IPS DF 6.9 (cell line): ENCODE measurements around the gene SVEP1.

ENCODE experiments used
- DNase-seq: peaks from one replicate; pipeline ENCODE4 v3.0.0-alpha.2; 2013; ENCODE audit warnings: low read depth, low spot score
- H3K27ac ChIP-seq: one replicate; pipeline ENCODE4 v1.5.1; 2013; ENCODE audit warnings: low read length, control low read depth
- H3K27me3 ChIP-seq: 2 replicates; pipeline ENCODE4 v1.6.1; 2013; ENCODE audit warnings: mild to moderate bottlenecking, low read length; ENCODE audit not compliant: control insufficient read depth, insufficient read depth
- H3K36me3 ChIP-seq: 2 replicates; pipeline ENCODE4 v1.6.1; 2013; ENCODE audit warnings: low read length; ENCODE audit not compliant: control insufficient read depth, insufficient read depth
- H3K4me1 ChIP-seq: 2 replicates; pipeline ENCODE4 v1.6.1; 2013; ENCODE audit warnings: low read length; ENCODE audit not compliant: control insufficient read depth, insufficient read depth
- H3K4me3 ChIP-seq: 2 replicates; pipeline ENCODE4 v1.5.1; 2013; ENCODE audit warnings: mild to moderate bottlenecking, low read length
- H3K9me3 ChIP-seq: 2 replicates; pipeline ENCODE4 v1.6.1; 2013; ENCODE audit warnings: low read length, inconsistent platforms; ENCODE audit not compliant: control insufficient read depth, insufficient read depth
- WGBS: extraction: QIAGEN DNeasy Blood & Tissue Kit; methylation state at CpG from one replicate; pipeline ENCODE4 v1.1.7; 2013; ENCODE audit warnings: mixed read lengths, missing lambda C conversion rate; ENCODE audit not compliant: insufficient read length, insufficient coverage; 5-methylcytosine and 5-hydroxymethylcytosine counted together

Gene SVEP1

GRCh38 chr9:110332766-110333165 is 246.8 kb downstream of the SVEP1 start:
- no peak for DNase-seq
- no peaks in the 10 kb centered on the region for H3K9me3 ChIP-seq
- H3K4me3 ChIP-seq = no peak overlapping the region
- no CpG with 5 or more reads among the region's 3 CpGs for WGBS
- no peak overlapping the region for H3K27ac ChIP-seq
- no peaks in the 10 kb centered on the region for H3K36me3 ChIP-seq
- no peaks in the 10 kb centered on the region for H3K27me3 ChIP-seq
- H3K4me1 ChIP-seq = no peaks in the 10 kb centered on the region

- no peak for DNase-seq
- Histone ChIP-seq H3K27me3 (no peaks in the 10 kb centered on the region), H3K36me3 (no peaks in the 10 kb centered on the region), H3K27ac (no peak overlapping the region), H3K4me3 (no peak overlapping the region), H3K4me1 (no peaks in the 10 kb centered on the region), H3K9me3 (no peaks in the 10 kb centered on the region)
- WGBS = 100% methylated on average over 1 of the region's 1 CpG
These were observed 248.9 kb downstream of the SVEP1 start for GRCh38 chr9:110330484-110331105.

GRCh38 chr9:110329639-110330230 is 249.8 kb downstream of the SVEP1 start:
- H3K9me3 ChIP-seq = no peaks in the 10 kb centered on the region
- H3K27me3 ChIP-seq = no peaks in the 10 kb centered on the region
- no CpG with 5 or more reads among the region's 5 CpGs for WGBS
- H3K27ac ChIP-seq = no peak overlapping the region
- no peaks in the 10 kb centered on the region for H3K4me1 ChIP-seq
- DNase-seq = no peak
- no peak overlapping the region for H3K4me3 ChIP-seq
- H3K36me3 ChIP-seq = no peaks in the 10 kb centered on the region

GRCh38 chr9:110328763-110329162 is 250.8 kb downstream of the SVEP1 start:
- H3K9me3 ChIP-seq = no peaks in the 10 kb centered on the region
- no peak overlapping the region for H3K4me3 ChIP-seq
- no peak overlapping the region for H3K27ac ChIP-seq
- no peaks in the 10 kb centered on the region for H3K36me3 ChIP-seq
- H3K4me1 ChIP-seq = no peaks in the 10 kb centered on the region
- H3K27me3 ChIP-seq = no peaks in the 10 kb centered on the region
- DNase-seq = no peak
- no CpG with 5 or more reads among the region's 1 CpG for WGBS

GRCh38 chr9:110327716-110328115 is 251.8 kb downstream of the SVEP1 start:
- Histone ChIP-seq H3K27ac (no peak overlapping the region), H3K4me1 (no peaks in the 10 kb centered on the region), H3K36me3 (no peaks in the 10 kb centered on the region), H3K27me3 (no peaks in the 10 kb centered on the region), H3K4me3 (no peak overlapping the region), H3K9me3 (no peaks in the 10 kb centered on the region)
- WGBS = no CpG with 5 or more reads among the region's 1 CpG
- no peak for DNase-seq

- H3K27me3 ChIP-seq = no peaks in the 10 kb centered on the region
- no peak for DNase-seq
- H3K4me3 ChIP-seq = no peak overlapping the region
- no peaks in the 10 kb centered on the region for H3K36me3 ChIP-seq
- H3K9me3 ChIP-seq = no peaks in the 10 kb centered on the region
- H3K27ac ChIP-seq = no peak overlapping the region
- H3K4me1 ChIP-seq = no peaks in the 10 kb centered on the region
These were observed 255.7 kb downstream of the SVEP1 start for GRCh38 chr9:110323818-110324217.

GRCh38 chr9:110320651-110321445 is 258.7 kb downstream of the SVEP1 start:
- Histone ChIP-seq H3K27ac (no peak overlapping the region), H3K36me3 (no peaks in the 10 kb centered on the region), H3K4me3 (no peak overlapping the region), H3K4me1 (no peaks in the 10 kb centered on the region), H3K27me3 (no peaks in the 10 kb centered on the region), H3K9me3 (no peaks in the 10 kb centered on the region)
- DNase-seq = no peak
- no CpG with 5 or more reads among the region's 3 CpGs for WGBS

GRCh38 chr9:110319781-110320492 is 259.6 kb downstream of the SVEP1 start:
- Histone ChIP-seq H3K4me3 (no peak overlapping the region), H3K36me3 (no peaks in the 10 kb centered on the region), H3K27ac (no peak overlapping the region), H3K9me3 (no peaks in the 10 kb centered on the region), H3K27me3 (no peaks in the 10 kb centered on the region), H3K4me1 (no peaks in the 10 kb centered on the region)
- no peak for DNase-seq
- WGBS = no CpG with 5 or more reads among the region's 4 CpGs

GRCh38 chr9:110317911-110318310 is 261.6 kb downstream of the SVEP1 start:
- no peak for DNase-seq
- no peak overlapping the region for H3K27ac ChIP-seq
- no peaks in the 10 kb centered on the region for H3K4me1 ChIP-seq
- no peaks in the 10 kb centered on the region for H3K36me3 ChIP-seq
- H3K9me3 ChIP-seq = no peaks in the 10 kb centered on the region
- H3K27me3 ChIP-seq = no peaks in the 10 kb centered on the region
- H3K4me3 ChIP-seq = no peak overlapping the region
- whole genome bisulfite sequencing = no CpG with 5 or more reads among the region's 4 CpGs

GRCh38 chr9:110316261-110317075 is 263.1 kb downstream of the SVEP1 start:
- no CpG with 5 or more reads among the region's 6 CpGs for WGBS
- no peak overlapping the region for H3K27ac ChIP-seq
- no peak for DNase-seq
- H3K27me3 ChIP-seq = no peaks in the 10 kb centered on the region
- H3K9me3 ChIP-seq = no peaks in the 10 kb centered on the region
- H3K36me3 ChIP-seq = no peaks in the 10 kb centered on the region
- no peak overlapping the region for H3K4me3 ChIP-seq
- no peaks in the 10 kb centered on the region for H3K4me1 ChIP-seq
